Stimulated activated CD4-positive, alpha-beta T cell treated with anti-CD3 and anti-CD28 coated beads, Interleukin-15, amount 100 ng/mL, for 24 hours (primary cell): ENCODE results near the gene MARCO.
"Not testable (repeated sequence)": the region's sequence is repeated elsewhere in the genome, so short reads cannot be mapped to it uniquely, and the experiment has no call there.

Source experiments
- DNase-seq: peaks from one replicate; pipeline ENCODE4 v3.0.0-alpha.2; 2020

Gene MARCO

GRCh38 chr2:119008108-119008507 lies 66.1 kb downstream of the MARCO start:
- no peak for DNase-seq

- no peak for DNase-seq
Observed at GRCh38 chr2:119009110-119009509, 67.1 kb downstream of the MARCO start.

GRCh38 chr2:119010336-119010735 lies 68.3 kb downstream of the MARCO start:
- no peak for DNase-seq

- DNase-seq = peak; percentile 24
Observed at GRCh38 chr2:119011162-119011909, 69.3 kb downstream of the MARCO start.

- no peak for DNase-seq
Observed at GRCh38 chr2:119011910-119012209, 69.9 kb downstream of the MARCO start.

GRCh38 chr2:119012345-119013301 lies 70.6 kb downstream of the MARCO start:
- no peak for DNase-seq

- DNase-seq = no peak
Observed at GRCh38 chr2:119013671-119014070, 71.7 kb downstream of the MARCO start.

GRCh38 chr2:119015845-119016244 lies 73.9 kb downstream of the MARCO start:
- no peak for DNase-seq

- no peak for DNase-seq
Observed at GRCh38 chr2:119019521-119019920, 77.5 kb downstream of the MARCO start.

GRCh38 chr2:119022678-119023077 lies 80.7 kb downstream of the MARCO start:
- DNase-seq = no peak

GRCh38 chr2:119023534-119023933 lies 81.5 kb downstream of the MARCO start:
- no peak for DNase-seq

GRCh38 chr2:119024152-119024551 lies 82.2 kb downstream of the MARCO start:
- no peak for DNase-seq

- no peak for DNase-seq
Observed at GRCh38 chr2:119024568-119024967, 82.6 kb downstream of the MARCO start.

- DNase-seq = no peak
Observed at GRCh38 chr2:119025013-119025412, 83.0 kb downstream of the MARCO start.

- no peak for DNase-seq
Observed at GRCh38 chr2:119025762-119026351, 83.9 kb downstream of the MARCO start.

GRCh38 chr2:119026890-119027289 lies 84.9 kb downstream of the MARCO start:
- DNase-seq = no peak

GRCh38 chr2:119028327-119029174 lies 86.6 kb downstream of the MARCO start:
- peak; percentile 28 for DNase-seq

GRCh38 chr2:119029297-119029696 lies 87.3 kb downstream of the MARCO start:
- DNase-seq = no peak

GRCh38 chr2:119037922-119038321 lies 95.9 kb downstream of the MARCO start:
- not testable (repeated sequence) for DNase-seq

- DNase-seq = no peak
Observed at GRCh38 chr2:119040730-119041129, 98.7 kb downstream of the MARCO start.
